ENCODE data around the gene TMEM131.
"Not testable (repeated sequence)": the region's sequence is repeated elsewhere in the genome, so short reads cannot be mapped to it uniquely, and the experiment has no call there.

TMEM131 gene

GRCh38 chr2:97851172-97851571 lies 144.6 kb downstream of the TMEM131 start:
- no peak for TF ChIP-seq CTCF (IDR thresholded peaks at IDR 0.05; ENCODE audit: low read depth, low read length)
- DNase-seq (ENCODE audit: extremely low read depth, low read depth) = no peak

DNA sequence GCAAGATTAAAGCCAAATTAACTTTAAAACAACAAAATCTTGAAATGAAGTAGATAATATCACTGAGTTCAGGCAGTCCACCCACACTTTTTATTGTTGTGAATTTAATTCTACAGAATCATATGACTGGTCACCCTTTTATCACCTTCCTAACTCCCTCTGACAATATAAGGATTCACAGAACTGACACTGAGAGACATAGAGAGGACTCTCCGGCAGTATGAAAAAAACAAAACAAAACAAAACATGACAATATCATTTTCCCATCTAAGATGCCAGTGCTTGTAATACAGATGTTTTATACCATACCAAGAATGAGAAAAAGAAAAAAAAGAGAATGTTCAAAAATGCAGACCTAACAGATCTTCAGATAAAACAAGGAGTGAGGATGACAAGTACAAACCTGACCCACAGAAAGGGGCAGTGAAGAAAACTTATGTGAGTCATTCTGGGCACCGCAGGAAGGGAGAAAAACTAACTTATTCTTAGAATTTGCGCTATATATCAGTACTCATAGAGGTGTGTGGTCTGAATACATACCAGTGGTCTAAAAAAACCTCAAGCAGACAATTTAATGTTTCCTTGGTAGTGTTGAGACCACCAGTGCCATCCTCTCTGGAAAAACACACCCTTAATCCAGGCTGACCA lies 145.7 kb downstream of the TMEM131 start:
- no peak for TF ChIP-seq CTCF (IDR thresholded peaks at IDR 0.05; ENCODE audit: low read depth, low read length)
- DNase-seq (ENCODE audit: extremely low read depth, low read depth) = no peak

DNA sequence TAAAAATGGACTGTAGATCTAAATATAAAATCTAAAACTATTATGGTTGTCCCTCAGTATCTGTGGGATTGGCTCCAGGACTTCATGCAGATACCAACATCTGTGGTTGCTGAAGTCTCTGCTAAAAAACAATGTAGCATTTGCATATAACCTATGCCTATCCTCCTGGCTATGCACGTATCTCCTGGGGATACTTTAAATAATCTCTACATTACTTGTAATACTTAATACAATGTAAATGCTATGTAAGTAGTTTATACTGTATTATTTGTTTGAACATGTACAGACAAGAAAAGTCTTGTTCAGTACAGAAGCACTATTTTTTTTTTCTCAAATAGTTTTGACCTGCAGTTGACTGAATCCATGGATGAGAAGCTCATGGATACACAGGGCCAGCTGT lies 147.4 kb downstream of the TMEM131 start:
- no peak for TF ChIP-seq CTCF (IDR thresholded peaks at IDR 0.05; ENCODE audit: low read depth, low read length)
- DNase-seq (ENCODE audit: extremely low read depth, low read depth) = no peak

DNA sequence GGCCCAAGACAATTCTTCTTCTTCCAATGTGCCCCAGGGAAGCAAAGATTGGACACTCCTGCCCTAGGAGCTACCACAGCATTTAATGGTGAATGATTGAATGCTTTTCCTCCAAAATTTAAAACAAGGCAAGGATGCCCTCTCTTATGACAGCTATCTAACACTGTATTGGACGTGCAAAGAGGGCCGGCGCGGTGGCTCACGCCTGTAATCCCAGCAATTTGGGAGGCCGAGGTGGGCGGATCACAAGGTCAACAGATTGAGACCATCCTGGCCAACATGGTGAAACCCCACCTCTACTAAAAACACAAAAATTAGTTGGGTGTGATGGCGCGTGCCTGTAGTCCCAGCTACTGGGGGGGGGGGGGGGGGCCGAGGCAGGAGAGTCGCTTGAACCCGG lies 149.0 kb downstream of the TMEM131 start:
- DNase-seq (ENCODE audit: extremely low read depth, low read depth) = not testable (repeated sequence)

- TF ChIP-seq CTCF (IDR thresholded peaks at IDR 0.05; ENCODE audit: low read depth, low read length) = no peak
Measured at GRCh38 chr2:97845818-97846217, 149.9 kb downstream of the TMEM131 start.

GRCh38 chr2:97845133-97845532 lies 150.6 kb downstream of the TMEM131 start:
- TF ChIP-seq CTCF (IDR thresholded peaks at IDR 0.05; ENCODE audit: low read depth, low read length) = no peak
- no peak for DNase-seq (ENCODE audit: extremely low read depth, low read depth)

More at GRCh38 chr2:97845818-97846217, 149.9 kb downstream of the TMEM131 start:
- DNase-seq (ENCODE audit: extremely low read depth, low read depth) = no peak

GRCh38 chr2:97844311-97844859 lies 151.4 kb downstream of the TMEM131 start:
- DNase-seq (ENCODE audit: extremely low read depth, low read depth) = no peak
- TF ChIP-seq CTCF (IDR thresholded peaks at IDR 0.05; ENCODE audit: low read depth, low read length) = no peak

GRCh38 chr2:97840198-97840597 lies 155.6 kb downstream of the TMEM131 start:
- DNase-seq (ENCODE audit: extremely low read depth, low read depth) = no peak
- no peak for TF ChIP-seq CTCF (IDR thresholded peaks at IDR 0.05; ENCODE audit: low read depth, low read length)

Measured in AG09319 (cell line).